Activated naive CD4-positive, alpha-beta T cell treated with anti-CD3 and anti-CD28 coated beads for 36 hours (primary cell): ENCODE data around the gene NOC2L. TPM values are rescaled to one million over a fixed set of nuclear protein-coding genes. Genes with fewer than 3 reads are reported as not detected.

Experiments used
- CTCF ChIA-PET: fragments of 350-600 bp; sonication (Branson Sonifier 250); formaldehyde crosslinking; loops from one replicate; lab custom pipeline; 2021; ENCODE audit warnings: antibody characterized with exemption; lab: Charles Lee
- DNase-seq: peaks from one replicate; pipeline ENCODE4 v3.0.0-alpha.2; 2020
- H3K27ac Mint-ChIP-seq: one replicate; pipeline ENCODE4 v1.8.0; 2021; ENCODE audit warnings: mild to moderate bottlenecking, mixed read lengths
- H3K27me3 Mint-ChIP-seq: one replicate; pipeline ENCODE4 v1.8.0; 2021; ENCODE audit warnings: low read depth, mixed read lengths
- H3K36me3 Mint-ChIP-seq: one replicate; pipeline ENCODE4 v1.8.0; 2021; ENCODE audit warnings: low read depth, mixed read lengths
- H3K4me1 Mint-ChIP-seq: one replicate; pipeline ENCODE4 v1.8.0; 2021; ENCODE audit warnings: low read depth, mixed read lengths
- H3K4me3 Mint-ChIP-seq: one replicate; pipeline ENCODE4 v1.8.0; 2021; ENCODE audit warnings: mild to moderate bottlenecking, moderate library complexity, mixed read lengths
- H3K9me3 Mint-ChIP-seq: one replicate; pipeline ENCODE4 v1.8.0; 2021; ENCODE audit warnings: mixed read lengths
- intact Hi-C: fragments of 100-400 bp; cut with micrococcal nuclease; formaldehyde crosslinking; loops from one replicate; pipeline ENCODE4 v1.15.1; 2023
- total RNA-seq, 2 experiments: library from RNA; stranded (reverse); gene quantifications; one replicate each; pipeline ENCODE4 v1.2.3, GENCODE V29; 2021

NOC2L gene
- 100 to 1,000 TPM; 113 to 119 TPM for total RNA-seq

DNA sequence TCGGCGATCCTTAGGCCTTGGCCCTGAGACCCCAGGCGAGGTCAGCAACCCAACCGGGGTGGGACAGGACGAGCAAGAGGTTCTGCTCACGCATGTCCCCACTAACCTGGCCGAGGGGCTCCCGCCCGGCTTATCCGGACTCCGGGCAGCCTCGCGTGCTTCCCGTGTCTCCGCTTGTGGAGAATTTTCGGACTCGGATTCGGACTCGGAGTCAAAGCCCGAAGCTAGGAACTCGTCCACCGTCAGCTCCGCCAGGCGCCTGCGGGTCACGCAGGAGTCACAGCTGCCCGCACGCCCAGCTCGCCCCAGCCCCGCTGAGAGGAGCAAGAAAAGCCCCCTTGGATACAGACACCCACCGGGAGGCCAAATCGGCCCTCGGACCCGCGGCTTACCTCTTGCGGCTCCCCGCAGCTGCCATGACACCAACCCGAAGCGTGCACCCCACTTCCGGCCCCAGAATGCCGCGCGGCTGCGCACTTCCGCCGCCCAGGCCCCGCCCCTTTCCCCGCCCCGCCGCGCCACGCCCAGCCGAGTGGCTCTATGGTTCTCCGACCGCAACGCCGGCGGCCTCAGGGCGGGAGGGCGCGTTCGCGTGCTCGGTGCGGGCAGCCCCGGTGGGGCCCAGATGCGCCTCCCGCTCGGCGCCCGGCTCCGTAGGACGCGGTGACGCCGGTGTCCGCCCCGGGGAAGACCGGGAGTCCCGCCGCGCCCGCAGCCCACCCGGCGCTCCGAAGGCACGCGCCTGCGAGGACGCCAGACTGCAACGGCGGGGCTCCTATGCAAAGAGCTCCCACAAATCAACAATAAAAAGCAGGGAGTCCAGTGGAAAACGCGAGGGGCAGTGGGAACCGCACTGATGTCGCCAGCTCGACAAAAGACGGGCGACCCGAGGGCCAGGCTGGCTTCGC, at the start of gene NOC2L:
Gene NOC2L (minus strand): TSS at position 434 of the 908 bp plus-strand sequence. CDS start 16 bp downstream, at position 418.
- H3K9me3 Mint-ChIP-seq: no peaks in the 10 kb centered on the region
- peak within 1 kb of the TSS; percentile 98 for H3K4me3 Mint-ChIP-seq
- DNase-seq: peak; percentile 97
- intact Hi-C loops: loop anchor here (1.0 to 2.0 kb wide), 3 partner anchors 8 to 157 kb away; partner anchors contain the start of gene C1orf159
- H3K36me3 Mint-ChIP-seq: peaks cover 22% of the 10 kb centered on the region
- H3K27ac Mint-ChIP-seq: no peak within 1 kb of the TSS
- H3K4me1 Mint-ChIP-seq: peaks cover 17% of the 10 kb centered on the region
- CTCF ChIA-PET: no interaction called here
- no peaks in the 10 kb centered on the region for H3K27me3 Mint-ChIP-seq

DNA sequence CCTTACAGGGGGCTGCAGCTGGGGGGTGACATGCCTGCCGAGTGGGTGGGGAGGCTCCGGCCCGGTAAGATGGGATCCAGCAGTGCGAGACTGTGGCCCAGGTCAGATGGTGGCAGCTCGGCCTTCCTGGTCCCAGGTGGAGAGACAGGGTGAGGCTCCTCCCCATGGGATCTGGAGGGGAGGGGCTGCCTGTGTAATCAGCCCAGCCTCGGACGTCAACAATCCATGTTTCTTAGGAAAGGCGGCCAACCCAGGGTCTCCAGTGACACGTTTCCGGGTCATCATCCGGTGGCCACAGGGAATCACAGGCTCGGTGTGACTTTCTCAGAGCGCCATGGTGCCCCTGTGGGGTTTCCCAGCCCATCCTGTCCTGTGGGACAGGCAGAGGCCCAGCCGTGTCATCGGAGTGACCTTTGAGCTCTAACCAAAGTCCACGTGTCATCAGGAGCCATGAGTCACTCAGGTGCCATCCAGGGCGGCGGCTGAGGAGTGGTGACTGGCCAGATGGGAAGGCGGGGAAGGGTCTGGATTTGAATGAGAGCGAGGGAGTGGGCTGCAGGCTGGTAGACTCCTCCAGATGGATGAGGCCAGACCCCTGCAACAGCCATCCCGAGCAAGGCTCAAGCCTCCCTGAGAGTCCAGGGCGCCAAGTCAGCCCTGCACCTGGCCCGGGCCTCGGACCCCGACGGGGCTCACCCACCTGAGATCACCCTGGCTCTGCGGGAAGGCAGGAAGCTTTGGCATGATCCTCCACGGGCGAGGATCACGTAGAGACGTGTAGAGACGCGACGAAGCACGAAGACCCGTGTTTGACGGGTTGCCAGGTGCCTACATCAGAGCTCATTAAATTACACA, 47.5 kb upstream of the NOC2L start:
- CTCF ChIA-PET: interaction anchor here (2.3 kb wide), 1 partner anchor 22 kb away, joined by 9 read pairs; no protein-coding TSS in a partner anchor
- DNase-seq: no peak
- Mint-ChIP-seq H3K36me3 (no peaks in the 10 kb centered on the region), H3K4me3 (no peak overlapping the region), H3K4me1 (peaks cover 9% of the 10 kb centered on the region), H3K27ac (no peak overlapping the region), H3K27me3 (peaks cover 27% of the 10 kb centered on the region), H3K9me3 (no peaks in the 10 kb centered on the region)
- intact Hi-C loops: no loop called here

DNA sequence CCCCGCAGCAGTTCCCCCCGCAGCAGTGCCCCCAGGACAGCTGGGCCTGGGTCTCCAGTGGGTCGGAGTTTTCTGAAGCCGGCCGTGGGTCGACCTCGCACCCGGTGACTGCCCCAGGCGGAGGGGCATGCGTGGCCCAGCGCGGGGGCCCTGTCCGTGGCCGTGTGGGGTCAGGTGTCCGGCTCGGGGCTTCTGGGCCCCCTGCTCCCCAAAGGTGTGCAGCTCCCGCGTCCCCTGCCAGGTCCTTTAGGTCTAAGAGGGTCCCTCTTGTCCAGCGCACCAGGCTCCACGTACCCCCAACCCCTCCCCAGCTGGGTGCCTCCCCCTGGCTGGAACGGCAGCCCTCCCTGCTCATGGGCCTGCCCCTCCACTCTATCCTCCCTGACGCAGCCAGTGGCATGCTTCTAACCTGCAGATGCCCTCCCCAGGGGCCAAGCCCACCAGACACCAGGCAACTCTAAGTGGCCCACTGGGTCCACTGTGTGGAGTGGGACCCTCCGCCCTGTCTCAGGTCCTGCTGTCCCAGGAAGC, 46.8 kb upstream of the NOC2L start:
- no peak overlapping the region for H3K4me3 Mint-ChIP-seq
- no peak for DNase-seq

DNA sequence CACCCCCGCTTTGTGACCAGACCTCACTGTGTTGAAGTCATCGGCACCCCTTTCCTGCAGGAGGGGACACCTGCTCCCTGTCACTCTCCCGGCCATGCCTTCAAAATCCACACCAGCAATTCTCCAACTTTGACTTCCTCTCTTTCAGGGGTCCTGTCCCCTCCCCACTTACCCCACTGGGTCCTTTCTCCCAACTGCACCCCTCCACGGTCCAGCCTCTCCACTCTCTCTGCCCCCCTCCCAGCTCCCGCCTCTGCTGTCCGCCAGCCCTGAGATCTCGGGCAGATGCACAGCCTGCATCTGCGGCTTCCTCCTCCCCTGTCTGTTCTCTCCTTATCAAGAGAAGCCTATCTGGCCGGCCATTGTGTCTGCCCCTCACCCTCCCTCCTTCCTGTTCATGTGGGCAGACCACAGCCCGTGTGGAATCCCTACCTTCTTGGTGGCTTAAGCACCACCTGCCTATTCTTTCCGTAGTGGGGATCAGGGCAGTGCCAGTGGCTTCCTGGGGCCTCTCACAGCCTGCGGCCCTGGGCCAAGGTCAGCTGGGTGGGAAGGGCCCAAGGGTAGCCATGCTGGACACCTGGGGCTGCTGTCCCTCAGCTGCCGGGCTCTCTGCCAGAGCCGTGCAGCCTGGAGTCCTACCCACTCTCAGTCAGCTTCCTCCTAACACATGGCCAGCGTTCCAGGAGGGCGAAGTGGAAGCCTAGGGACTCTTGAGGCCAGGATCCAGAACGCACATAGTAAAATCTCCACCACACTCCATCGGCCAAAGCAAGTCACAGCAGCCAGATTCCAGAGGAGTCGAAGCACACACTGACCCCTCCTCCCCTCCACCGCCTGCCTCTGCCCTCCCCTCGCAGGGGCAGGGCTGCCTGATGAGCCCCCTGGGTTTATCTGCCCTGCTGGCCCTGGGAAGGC, 46.0 kb upstream of the NOC2L start:
- Mint-ChIP-seq H3K4me1 (peaks cover 12% of the 10 kb centered on the region), H3K36me3 (no peaks in the 10 kb centered on the region), H3K27ac (no peak overlapping the region), H3K9me3 (no peaks in the 10 kb centered on the region), H3K4me3 (no peak overlapping the region), H3K27me3 (peaks cover 31% of the 10 kb centered on the region)
- intact Hi-C loops: no loop called here
- CTCF ChIA-PET: interaction anchor here (0.7 to 1.9 kb wide), 3 partner anchors 19 to 22 kb away, joined by 3 to 7 read pairs (median 4); partner anchors contain the start of gene PERM1
- no peak for DNase-seq

More for the DNA sequence above, 46.8 kb upstream of the NOC2L start:
- CTCF ChIA-PET: no interaction called here
- Mint-ChIP-seq H3K4me1 (peaks cover 9% of the 10 kb centered on the region), H3K9me3 (no peaks in the 10 kb centered on the region), H3K27ac (no peak overlapping the region), H3K36me3 (no peaks in the 10 kb centered on the region), H3K27me3 (peaks cover 27% of the 10 kb centered on the region)
- intact Hi-C loops: no loop called here

DNA sequence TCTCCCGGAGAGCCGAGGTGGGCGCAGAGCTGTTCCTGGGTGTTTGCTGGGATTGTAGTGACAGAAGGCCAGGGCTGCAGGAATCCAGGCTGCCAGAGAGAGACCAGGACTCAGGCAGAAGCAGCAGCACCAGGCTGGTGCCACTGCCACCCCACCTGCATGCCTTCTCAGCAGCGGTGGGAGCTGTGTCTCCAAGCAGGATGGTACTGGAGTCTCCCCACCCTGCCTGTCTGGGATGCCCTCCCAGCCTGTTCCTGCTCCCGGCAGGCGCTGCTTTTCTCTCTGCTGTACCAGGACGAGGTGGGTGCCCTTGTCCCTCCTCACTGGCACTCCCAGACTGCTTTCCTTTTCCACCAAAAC, 45.3 kb upstream of the NOC2L start:
- Mint-ChIP-seq H3K27me3 (peaks cover 31% of the 10 kb centered on the region), H3K27ac (no peak overlapping the region), H3K4me1 (peaks cover 14% of the 10 kb centered on the region), H3K9me3 (no peaks in the 10 kb centered on the region), H3K36me3 (no peaks in the 10 kb centered on the region), H3K4me3 (no peak overlapping the region)
- intact Hi-C loops: no loop called here
- no peak for DNase-seq
- CTCF ChIA-PET: interaction anchor here (0.7 to 1.9 kb wide), 3 partner anchors 20 to 22 kb away, joined by 3 to 7 read pairs (median 4); partner anchors contain the start of gene PERM1

DNA sequence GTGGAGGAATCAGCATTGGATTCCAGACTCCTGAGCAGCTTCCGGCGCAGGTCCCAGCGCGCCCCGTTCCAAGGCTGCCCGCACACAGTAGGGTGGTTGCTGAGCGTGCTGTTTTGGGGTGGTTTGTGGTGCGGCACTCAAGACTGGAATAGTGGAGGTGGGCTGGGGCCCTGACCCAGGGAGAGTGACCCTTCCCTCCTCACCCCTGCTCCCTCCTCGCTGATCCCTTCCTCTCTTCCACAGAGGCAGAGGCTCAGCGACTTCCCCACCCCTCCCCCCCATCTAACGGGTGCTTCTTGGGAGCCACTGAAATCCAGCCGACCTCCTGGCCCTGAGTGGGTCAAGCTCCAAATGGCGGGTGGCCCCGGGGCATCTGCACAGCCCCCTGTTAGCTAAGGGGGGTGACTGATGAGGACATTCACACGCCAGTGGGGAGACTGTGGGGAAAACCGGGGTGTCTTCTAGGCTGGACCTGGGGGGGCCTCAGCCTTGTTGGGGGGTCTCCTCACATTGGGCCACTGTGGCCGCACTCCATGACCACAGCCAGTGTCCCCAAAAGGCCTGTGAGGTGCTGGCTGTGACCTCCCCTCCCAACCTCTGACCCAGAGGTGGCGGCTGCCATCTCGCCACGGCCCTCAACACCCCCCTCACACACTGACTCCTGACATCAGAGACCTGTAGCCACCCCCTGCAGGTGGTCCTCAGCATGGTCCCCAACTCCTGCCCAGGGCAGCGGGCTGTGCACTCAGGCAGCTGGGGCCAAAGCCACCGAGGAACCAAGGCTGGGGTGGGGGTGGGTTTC, 44.8 kb upstream of the NOC2L start:
- DNase-seq: no peak
- Mint-ChIP-seq H3K4me1 (peaks cover 14% of the 10 kb centered on the region), H3K4me3 (no peak overlapping the region), H3K27ac (no peak overlapping the region), H3K36me3 (no peaks in the 10 kb centered on the region), H3K9me3 (no peaks in the 10 kb centered on the region), H3K27me3 (peaks cover 27% of the 10 kb centered on the region)
- intact Hi-C loops: no loop called here
- CTCF ChIA-PET: interaction anchor here (0.7 to 1.9 kb wide), 3 partner anchors 19 to 21 kb away, joined by 3 to 7 read pairs (median 4); partner anchors contain the start of gene PERM1

DNA sequence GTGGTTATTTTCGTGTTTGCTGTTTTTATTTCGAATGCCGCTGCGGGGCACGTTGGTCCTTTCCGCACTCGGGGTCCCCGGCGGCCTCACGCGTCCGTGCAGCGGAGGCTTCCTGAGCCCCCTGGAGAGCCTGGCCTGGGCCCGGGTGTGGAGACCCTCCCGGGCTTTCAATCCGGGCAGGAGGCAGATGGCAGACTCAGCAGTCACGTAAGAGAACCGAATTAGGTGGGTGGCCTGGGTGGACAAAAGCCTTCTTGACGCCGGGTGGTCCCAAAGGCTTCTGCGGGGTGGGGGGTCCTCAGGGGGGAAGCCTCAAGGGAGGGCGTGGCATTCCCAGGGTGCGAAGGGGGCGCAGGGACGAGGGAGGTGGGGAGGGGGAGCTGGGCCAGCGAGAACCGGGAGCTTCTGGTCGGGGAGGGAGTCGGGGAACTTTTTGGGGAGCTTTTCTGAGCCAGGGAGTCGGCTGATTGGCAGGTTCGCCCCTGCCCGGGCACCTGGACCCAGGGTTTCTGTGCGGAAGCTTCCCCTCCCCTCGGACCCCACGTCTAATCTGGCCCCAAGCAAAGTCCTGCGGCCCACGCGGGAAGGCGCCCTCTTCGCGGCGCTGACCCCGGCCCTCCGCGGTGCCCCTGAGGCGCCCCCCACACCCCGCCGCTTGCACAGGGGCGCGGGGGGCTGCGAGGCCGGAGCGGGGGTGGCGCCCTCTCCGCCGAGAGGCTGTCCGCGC, 42.2 kb upstream of the NOC2L start:
- intact Hi-C loops: no loop called here
- Mint-ChIP-seq H3K9me3 (no peaks in the 10 kb centered on the region), H3K36me3 (no peaks in the 10 kb centered on the region), H3K27ac (peak overlapping the region; percentile 80), H3K4me3 (peak overlapping the region; percentile 71), H3K27me3 (peaks cover 33% of the 10 kb centered on the region), H3K4me1 (peaks cover 14% of the 10 kb centered on the region)
- CTCF ChIA-PET: interaction anchor here (0.6 to 2.4 kb wide), 8 partner anchors 9 to 18 kb away, joined by 3 to 19 read pairs (median 4); partner anchors contain the start of gene ISG15
- no peak for DNase-seq

DNA sequence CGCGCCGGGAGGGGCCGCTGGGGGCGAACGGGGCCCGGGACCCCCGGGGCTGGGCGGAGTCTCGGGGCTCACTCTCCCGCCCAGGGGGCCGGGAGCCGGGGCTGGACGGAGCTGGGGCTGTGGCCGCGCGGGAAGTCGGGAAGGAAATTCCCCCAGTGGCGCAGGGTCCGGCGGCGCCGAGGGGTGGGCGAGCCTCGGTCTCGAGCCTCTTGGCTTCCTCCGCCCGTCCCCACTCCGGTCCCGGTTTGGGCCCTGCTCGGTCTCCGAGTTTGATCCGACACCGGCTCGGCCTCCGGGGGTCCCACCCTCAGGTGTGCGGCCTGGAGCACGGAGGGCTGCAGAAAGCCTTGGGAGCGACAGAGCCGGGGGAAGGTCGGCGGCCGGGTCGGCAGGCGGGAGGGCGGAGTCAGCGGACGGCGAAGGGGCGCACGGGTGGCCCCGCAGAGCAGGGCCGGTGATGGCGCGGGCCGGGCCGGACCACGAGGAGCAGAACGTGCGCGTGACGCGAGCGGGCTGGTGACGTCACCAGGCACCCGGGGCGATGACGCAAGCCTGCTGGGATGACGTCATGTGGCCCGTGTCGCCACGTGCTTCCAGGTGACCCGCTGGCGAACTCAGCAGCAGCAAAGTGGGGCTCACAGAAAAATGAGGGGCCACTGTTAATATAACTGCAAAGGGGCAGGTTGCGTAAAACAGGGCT, 41.5 kb upstream of the NOC2L start:
- intact Hi-C loops: loop anchor here (1.0 kb wide), 2 partner anchors 13 to 308 kb away; partner anchors contain the start of genes ISG15 and PUSL1
- peak overlapping the region; percentile 80 for H3K27ac Mint-ChIP-seq
- H3K36me3 Mint-ChIP-seq: no peaks in the 10 kb centered on the region
- H3K9me3 Mint-ChIP-seq: no peaks in the 10 kb centered on the region
- DNase-seq: peak; percentile 71
- H3K27me3 Mint-ChIP-seq: peaks cover 36% of the 10 kb centered on the region
- CTCF ChIA-PET: interaction anchor here (0.6 to 2.4 kb wide), 5 partner anchors 10 to 17 kb away, joined by 3 to 19 read pairs (median 8); partner anchors contain the start of gene ISG15
- H3K4me1 Mint-ChIP-seq: peaks cover 17% of the 10 kb centered on the region
- peak overlapping the region; percentile 71 for H3K4me3 Mint-ChIP-seq

DNA sequence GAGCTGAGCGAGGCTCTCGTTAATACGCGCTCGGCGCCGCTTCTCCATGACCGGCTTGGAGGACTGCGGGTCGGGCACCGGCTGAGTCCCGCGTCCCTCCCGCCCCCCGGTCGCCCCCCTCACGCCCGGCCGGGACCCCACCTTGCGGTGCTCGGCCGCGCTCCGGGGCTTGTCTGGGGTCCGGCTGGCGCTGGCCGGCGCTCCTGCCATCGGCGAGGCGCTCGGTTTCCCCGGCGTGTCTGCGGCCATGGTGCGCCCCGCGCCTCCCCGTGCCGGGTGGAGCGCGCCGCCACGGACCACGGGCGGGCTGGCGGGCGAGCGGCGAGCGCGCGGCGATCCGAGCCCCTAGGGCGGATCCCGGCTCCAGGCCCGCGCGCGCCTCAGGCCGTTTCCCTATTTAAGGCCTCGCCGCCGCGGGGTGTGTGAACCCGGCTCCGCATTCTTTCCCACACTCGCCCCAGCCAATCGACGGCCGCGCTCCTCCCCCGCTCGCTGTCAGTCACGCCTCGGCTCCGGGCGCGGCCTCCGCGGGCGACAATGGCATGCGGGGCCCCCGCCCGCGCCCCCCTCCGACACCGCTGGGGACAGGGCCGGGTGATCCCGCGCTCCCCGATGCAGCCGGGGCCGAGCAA, 40.8 kb upstream of the NOC2L start, which contains the start of gene HES4:
Gene HES4 (minus strand): TSS at position 373 of the 632 bp plus-strand sequence. CDS start 124 bp downstream, at position 249.
- CTCF ChIA-PET: interaction anchor here (0.8 kb wide), 1 partner anchor 15 kb away, joined by 3 read pairs; no protein-coding TSS in a partner anchor
- intact Hi-C loops: loop anchor here (1.0 kb wide), 2 partner anchors 13 to 308 kb away; partner anchors contain the start of genes ISG15 and PUSL1
- Mint-ChIP-seq H3K27ac (peak within 1 kb of the TSS; percentile 80), H3K27me3 (peaks cover 35% of the 10 kb centered on the region), H3K36me3 (no peaks in the 10 kb centered on the region), H3K4me3 (peak within 1 kb of the TSS; percentile 71), H3K4me1 (peaks cover 12% of the 10 kb centered on the region), H3K9me3 (no peaks in the 10 kb centered on the region)
- DNase-seq: peak; percentile 68
